Left ventricle myocardium superior (tissue), 1 donor: ENCODE data around the gene HSDL1. TPM values are rescaled to one million over a fixed set of nuclear protein-coding genes. Genes with fewer than 3 reads are reported as not detected.

Source experiments
- ATAC-seq: fragments of 200-7000 bp; cut with Tn5 transposase; one replicate; pipeline ENCODE4 v1.9.1; 2020; ENCODE audit warnings: mild to moderate bottlenecking, moderate library complexity
- DNase-seq: peaks from one replicate; pipeline ENCODE4 v3.0.0-alpha.2; 2020
- intact Hi-C: fragments of 100-400 bp; cut with micrococcal nuclease; formaldehyde crosslinking; loops from one replicate; pipeline ENCODE4 v1.11.0; 2022
- long read RNA-seq: library from polyadenylated mRNA; unstranded; transcript quantifications from one replicate; pipeline ENCODE4 v2.0.0, GENCODE V29; 2021
- total RNA-seq: library from RNA; stranded (reverse); fragmentation: NEBNext Ultra II Directional; extraction: Animal tissue kit (Norgen Biotek cat#: 25700); gene quantifications from one replicate; pipeline ENCODE4 v1.2.1, GENCODE V29; 2021
- donor health status: DM: no; HTN: yes; CAD: no; lungs with severe emphysema.

Gene HSDL1
- total RNA-seq: 23.2 TPM
- long read RNA-seq, transcript HSDL1-201 (6 exons, 3,519 nt): major isoform, 31 of 34 reads
- long read RNA-seq, partial matches to known transcripts: 0 of 34 reads
- long read RNA-seq, other reads (novel, unspliced or antisense): 1 of 34 reads

DNA sequence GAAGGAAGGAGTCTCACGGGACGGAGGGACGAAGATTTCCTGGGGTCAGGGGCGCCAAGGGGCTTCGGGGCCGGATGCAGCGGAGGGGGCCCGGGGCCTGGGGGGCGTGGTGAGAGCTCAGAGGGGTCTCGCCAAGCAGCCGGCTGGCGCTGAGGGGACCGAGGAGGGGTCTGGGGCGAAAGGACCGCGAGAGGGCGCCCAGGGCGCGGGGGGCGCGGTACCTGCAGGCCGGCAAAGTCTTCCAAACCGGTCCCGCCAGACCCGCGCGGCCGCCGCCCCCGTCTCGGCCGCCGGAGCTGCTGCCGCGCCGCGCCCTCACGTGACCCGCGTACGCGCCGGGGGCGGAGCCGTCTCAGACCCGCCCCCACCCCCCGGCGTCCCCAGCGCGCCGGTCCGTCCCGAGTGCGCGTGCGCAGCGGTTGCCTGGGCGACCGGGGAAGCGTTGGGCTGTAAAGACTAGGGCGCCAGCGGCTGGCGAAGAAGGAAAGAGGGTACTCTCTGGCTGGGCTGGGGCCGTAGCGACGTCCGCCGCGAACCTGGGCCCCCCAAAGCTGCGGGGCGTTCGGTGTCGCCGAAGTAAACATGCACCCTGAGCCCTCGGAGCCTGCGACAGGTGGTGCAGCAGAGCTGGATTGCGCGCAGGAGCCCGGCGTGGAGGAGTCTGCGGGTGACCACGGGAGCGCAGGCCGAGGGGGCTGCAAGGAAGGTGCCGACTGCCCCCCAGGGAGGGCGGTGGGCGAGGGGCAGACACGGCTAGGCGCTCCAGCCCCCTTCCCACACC, at the start of gene HSDL1, which contains the start of gene DNAAF1:
Gene HSDL1, minus strand, starts transcription at position 319 of the 781 bp plus-strand sequence. CDS start 13,856 bp downstream, outside the sequence.
Gene DNAAF1, plus strand, starts transcription at position 450 of the 781 bp plus-strand sequence. Its CDS starts 133 bp downstream, at position 583.
- DNase-seq: peak; percentile 95
- peak; percentile 96 for ATAC-seq
- intact Hi-C loops: no loop called here

DNA sequence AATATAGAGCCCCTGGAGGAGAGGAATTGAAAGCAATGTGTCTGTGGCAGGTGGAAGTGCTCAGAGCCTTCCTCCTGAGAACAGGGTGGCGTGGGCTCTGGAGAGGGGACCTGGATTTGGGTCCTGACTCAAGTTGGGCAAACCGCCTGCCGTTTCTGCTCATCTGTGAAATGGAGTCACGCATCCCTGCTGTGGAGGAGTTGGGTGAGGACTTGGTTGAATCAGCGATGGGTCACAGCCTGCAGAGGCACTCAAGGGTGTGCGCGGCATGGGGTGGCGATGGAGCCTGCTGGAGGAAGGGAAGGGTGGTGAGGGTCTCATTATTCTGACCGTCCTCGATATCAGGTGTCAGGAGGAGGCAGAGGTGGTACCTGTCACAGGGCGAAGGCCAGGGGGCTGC, 49.0 kb upstream of the HSDL1 start:
- ATAC-seq: no peak
- intact Hi-C loops: no loop called here
- no peak for DNase-seq

DNA sequence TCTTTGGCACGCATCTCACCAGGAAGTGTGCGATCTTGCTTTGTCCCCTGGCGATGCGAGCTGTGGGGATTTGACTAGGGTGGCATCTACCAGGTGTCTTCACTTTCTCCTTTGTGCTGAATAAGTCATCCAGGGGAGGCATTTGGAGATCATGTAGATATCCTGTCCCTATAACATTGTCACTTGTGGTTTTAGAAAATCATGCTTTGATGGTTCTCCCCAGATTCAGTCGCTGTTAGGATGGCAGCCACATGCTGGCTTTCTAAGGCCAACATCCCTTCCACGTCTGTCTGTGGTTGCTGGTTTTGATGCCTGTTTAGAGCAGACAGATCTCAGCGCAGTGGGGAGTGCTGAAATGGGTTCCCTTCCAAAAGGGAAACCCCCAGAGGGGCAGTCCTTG, 48.5 kb upstream of the HSDL1 start:
- no peak for DNase-seq
- intact Hi-C loops: no loop called here
- ATAC-seq: no peak

DNA sequence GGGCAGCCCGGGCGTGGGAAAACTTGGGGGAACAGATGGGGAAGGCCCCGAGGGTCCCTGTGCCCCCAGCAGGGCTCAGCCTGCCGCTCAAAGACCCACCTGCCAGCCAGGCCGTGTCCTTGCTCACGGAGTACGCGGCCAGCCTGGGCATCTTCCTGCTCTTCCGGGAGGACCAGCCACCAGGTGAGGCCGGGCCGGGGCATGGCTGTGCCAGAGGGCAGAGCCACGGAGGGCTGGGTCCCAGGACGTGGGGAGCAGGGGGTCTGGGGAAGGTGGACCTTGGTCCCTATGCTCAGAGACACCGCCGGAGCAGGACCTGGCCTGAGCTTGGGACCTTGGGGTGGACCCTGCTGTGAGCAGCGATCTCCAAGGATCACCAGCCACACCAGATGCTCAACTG, 46.5 kb upstream of the HSDL1 start:
- ATAC-seq: no peak
- DNase-seq: no peak
- intact Hi-C loops: no loop called here

DNA sequence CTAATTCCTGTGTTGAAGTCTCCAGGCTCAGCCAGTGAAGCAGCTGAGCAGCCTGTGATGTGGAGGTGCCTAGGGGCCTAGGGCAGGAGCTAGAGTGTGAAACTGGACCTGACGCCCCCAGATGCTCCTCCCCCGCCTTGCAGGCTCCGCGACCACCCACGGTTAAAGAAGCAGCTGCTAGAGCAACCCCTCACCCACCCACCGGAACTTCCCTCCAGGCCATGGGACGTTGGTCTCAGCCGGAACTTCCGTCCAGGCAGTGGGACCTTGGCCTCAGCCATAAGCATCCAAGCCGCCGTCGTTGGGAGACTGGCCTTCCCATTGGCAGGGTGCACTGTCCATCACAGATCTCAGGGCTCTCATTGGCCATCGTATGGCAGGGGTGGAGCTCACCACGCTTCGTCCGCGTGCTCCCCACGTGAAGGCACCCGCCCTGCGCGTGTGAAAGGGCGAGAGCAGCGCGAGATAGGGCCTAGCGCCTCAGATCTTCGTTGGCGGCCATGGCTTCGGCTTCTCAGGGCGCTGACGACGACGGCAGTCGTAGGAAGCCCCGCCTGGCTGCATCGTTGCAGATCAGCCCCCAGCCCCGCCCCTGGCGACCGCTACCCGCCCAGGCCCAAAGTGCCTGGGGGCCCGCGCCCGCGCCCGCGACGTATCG, 45.9 kb upstream of the HSDL1 start, which contains the start of gene ADAD2:
Gene ADAD2, plus strand, starts transcription at position 427 of the 658 bp plus-strand sequence. Its CDS starts 74 bp downstream, at position 501.
- ATAC-seq: no peak
- intact Hi-C loops: no loop called here
- DNase-seq: no peak

DNA sequence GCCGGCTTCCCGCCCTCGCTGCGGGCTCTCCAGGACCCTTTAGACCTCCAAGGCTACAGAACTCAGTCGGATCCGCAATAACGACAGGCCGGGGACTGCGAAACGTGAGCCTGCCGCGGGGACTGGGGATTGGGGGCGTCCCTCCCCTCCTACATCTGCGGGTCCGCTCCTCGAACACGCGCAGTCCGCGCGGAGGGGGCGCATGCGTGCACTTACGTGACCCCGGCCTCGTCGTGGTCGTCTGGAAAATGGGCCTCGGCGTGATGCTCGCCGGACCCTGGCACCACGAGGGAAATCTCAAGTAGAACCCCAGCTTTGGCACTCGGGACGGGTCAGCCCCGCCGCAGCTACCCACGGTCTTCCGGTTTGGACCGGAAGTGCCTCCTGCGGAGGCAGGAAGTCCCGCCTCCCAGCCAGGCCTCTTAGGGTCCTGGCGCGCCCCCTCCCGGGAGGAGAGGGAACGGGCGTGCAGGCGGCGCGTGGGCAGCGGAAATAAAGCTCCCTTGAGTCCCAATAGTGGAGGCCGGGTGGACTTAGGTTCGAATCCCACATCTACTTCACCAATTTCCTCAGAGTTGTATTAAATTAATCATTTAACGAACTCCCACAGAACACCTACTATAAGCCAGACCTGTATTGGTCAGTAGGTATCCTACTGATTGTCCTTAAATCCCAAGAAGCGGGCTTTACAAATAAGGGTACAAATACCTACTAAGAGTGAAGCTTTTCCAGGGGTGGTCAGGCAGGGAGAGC, 41.9 kb upstream of the HSDL1 start, which contains the start of gene TAF1C:
Gene TAF1C, minus strand, starts transcription at position 373 of the 753 bp plus-strand sequence. CDS start 2,069 bp downstream, outside the sequence.
- ATAC-seq: peak; percentile 97
- DNase-seq: peak; percentile 97
- intact Hi-C loops: no loop called here

DNA sequence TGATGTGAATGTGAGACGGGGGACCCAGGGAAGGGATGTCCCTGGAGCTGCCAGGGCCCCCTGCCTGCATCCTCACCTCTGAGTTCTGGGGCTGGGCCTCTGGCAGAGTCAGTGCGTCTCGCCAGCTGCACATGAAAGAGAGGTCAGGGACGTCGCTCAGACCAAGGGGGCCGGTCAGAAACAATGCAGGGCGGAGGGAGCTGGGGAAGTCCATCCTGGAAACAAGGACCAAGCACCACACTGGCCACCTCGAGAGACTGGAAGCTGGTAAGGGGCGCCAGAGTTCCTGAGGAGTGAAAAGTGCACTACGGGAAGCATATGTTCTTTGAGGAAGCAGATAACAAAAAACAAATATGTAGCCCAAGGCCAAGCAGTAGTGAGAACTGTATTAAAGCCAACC, 39.8 kb upstream of the HSDL1 start:
- DNase-seq: no peak
- ATAC-seq: peak; percentile 31
- intact Hi-C loops: no loop called here

DNA sequence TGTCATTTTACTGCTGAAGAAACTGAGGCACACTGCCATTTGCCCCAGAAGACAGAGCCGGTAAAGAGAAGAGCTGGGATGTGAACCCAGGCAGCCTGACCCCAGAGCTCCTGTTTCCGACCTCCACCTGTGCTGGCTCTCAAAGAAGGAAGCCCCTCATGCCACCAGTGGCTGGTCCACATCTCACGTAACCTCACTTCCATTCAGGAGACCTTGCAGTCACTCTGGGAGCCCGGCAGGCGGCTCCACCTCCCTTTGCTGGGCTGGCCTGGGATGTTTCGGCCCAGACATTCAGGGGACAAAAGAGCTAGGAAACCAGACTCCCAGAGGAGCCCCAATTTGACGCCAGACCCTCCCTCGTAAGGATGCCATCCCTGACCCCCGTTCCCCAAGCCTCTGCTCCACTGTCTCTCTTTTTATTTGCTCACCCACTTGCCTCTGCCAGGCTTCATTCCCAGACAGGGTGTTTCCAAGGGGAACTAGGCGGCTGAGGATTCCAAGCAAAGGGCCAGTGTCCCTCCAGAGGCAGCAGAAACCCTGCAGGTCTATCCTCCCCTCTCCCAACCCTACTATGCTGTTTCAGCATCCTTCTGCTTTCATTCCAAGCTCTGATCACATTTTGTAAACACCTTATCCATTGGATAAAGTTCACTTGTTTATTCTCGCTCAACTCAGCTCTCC, 39.1 kb upstream of the HSDL1 start:
- no peak for DNase-seq
- no peak for ATAC-seq
- intact Hi-C loops: no loop called here

DNA sequence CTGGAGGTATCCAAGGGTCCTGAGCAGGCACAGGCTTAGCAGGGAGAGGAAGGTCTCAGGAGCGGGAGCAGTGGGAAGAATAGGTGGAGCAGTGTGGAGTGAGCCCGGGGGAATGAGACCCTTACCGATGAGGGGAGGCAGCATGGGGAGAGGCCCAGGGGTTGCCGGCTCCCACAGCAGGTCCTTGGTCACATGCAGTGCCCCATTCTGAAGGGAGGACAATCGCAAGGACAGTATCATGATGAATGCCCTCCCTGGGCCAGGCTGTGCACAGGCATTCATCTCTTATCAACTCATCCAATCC, 38.5 kb upstream of the HSDL1 start:
- ATAC-seq (no peak), DNase-seq (no peak)
- intact Hi-C loops: no loop called here

DNA sequence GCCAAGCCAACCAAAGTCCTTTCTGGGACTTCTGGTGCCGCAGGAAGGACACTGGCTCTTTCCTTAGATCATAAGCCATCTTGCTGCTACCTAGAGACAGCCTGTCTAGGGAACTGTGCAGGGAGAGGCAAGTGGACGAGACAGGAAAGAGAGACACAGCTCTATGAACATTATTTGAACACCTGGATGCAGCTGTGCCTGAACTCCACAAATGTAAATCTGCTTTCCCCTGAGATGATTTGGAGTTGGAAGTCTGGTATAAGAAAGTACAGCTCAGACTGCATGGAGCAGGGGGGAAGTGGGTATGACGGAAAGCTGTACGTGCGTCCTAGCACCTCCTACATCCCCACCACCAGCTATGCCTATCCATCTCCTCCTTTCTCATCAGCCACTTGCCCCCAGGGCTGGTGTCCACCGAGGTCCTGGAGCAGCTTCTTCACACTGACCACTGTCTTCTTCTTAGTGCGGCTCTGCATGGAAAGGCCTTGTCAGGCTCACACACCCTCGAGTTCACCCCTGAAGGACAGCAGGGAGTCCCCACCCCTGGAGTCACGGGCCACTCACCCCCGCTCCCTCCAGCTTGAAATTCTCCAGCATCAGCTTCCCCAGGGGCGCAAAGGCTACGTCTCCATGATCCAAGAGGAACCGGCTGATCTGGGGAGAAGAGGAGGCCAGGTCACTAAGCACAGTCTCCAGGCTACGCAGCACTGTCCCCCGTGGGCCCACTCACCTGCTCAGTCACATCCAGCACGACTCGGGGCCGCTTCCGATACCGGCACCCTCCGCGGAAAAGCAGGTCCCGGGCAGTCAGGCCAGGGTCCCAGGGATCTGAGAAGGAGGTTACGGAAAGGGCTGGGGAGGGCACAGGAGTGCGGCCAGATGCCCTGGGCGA, 37.9 kb upstream of the HSDL1 start:
- intact Hi-C loops: no loop called here
- no peak for DNase-seq
- ATAC-seq: no peak

DNA sequence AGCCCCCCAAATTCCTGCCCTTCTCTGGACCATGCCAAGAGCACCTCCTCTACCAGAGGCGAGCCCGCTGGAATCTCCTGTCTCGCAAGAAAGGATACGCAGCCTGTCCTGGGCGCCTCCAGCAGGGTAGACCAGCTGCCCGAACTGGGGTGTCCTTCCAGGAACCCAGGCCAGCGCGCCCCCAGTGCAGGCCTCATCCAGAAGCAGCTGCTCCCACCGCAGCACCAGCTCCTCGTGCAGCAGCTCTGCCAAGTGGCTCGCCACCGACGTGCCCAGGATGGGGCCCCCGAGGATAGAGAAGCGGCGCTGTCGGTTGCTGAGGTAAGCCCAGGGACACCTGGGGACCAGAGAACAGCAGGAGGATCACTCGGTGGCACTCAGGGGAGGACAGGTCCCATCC, 37.1 kb upstream of the HSDL1 start:
- no peak for ATAC-seq
- DNase-seq: no peak
- intact Hi-C loops: no loop called here

DNA sequence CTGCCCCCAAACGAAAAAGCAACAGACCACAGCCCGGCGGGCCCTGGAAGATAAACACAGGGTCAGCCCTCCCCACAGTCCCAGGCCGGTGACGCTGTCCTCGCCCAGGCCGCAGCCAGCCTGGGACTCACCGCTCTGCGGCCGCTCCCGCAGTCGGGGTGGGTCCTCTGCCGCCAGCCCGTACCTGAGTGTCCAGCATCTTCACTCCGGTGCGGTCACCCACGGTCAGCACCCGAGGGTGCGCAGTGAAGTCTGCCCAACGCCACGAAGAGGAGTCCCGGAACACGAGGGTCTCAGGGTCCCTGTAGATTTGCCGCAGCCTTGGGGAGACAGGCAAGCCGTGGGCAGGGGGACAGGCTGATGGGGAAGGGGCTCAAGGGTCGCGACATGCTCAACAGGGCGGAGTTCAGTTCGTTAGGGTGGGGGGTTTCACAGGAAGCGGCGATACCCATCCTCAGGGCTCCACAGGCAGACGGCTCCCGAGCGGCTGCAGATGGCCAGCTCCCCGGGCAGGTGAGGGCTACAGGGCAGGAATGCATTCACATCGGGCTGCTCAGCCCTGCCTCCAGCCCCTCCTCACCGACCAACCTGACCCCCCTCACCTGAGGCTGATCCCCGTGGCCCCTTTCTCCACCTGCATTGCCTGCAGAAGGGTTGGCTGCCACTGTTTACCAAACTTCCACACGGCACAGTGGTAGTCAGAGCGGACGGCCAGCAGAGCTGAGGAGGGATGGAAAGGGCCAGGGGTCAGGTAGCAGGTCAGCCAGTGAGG, 36.4 kb upstream of the HSDL1 start:
- no peak for DNase-seq
- ATAC-seq: no peak
- intact Hi-C loops: no loop called here

DNA sequence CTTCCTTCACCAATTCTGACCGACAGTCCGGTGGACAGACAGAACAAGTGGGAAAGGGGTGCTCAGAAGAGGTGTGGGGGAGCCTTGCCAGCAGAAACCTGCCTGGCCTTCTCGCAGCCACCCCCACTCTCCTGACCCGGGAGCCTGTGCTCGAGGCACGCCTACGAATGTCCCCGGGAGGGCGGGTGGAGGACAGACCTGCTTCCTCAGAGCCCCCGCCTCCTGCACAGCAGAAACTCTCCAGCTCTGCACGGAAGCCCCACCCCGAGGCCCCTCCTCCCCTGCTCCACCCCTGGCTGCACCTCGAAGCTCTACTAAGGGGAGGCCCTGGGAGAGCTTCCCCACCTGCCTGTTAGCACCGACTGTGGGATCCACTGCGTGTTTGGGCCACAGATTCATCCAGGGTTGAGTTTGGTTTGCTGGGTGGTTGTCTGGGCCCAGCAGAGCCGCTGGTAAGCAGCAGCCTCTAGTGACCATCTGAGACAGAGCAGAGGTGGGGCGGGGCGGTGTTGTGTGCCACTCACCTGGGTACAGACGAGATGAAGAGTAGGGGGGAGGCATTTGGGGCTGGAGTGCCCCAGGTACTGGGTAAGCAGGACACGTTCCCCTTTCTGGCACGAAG, 35.7 kb upstream of the HSDL1 start:
- intact Hi-C loops: no loop called here
- DNase-seq (peak; percentile 60), ATAC-seq (peak; percentile 11)

DNA sequence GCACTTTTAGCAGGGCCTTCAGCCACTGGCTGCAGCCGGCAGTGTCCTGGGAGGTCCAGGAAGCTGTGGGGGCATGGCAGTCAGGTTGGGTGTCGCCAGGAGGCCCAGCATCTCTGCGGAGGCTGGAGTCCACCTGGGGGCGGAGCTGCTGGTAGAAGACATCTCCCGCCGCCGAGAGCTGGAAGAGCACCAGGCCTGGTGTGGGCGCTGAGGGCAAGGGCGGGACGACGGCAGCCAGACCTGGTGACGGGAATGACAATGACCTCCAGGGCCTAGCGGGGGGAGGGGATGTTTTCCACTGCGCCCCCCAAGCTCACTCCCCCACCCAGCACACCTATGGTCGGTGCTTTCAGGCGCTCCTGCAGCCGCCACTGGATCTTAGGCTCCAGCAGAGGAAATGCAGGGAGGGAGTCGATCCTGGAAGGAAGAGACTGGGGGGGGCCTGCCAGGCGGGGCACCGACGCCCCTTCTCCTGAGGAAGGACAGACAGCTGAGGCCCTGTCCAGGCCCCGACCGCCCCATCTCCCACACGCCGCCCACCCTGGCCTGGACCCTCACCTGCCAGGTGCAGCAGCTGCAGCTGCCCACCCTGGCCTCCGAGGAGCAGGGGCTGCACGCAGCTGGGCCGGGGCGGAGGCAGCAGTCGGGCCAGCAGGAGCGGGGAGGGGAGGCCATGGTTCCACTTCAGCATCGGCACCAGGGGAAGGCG, 34.8 kb upstream of the HSDL1 start:
- ATAC-seq (no peak), DNase-seq (no peak)
- intact Hi-C loops: no loop called here

DNA sequence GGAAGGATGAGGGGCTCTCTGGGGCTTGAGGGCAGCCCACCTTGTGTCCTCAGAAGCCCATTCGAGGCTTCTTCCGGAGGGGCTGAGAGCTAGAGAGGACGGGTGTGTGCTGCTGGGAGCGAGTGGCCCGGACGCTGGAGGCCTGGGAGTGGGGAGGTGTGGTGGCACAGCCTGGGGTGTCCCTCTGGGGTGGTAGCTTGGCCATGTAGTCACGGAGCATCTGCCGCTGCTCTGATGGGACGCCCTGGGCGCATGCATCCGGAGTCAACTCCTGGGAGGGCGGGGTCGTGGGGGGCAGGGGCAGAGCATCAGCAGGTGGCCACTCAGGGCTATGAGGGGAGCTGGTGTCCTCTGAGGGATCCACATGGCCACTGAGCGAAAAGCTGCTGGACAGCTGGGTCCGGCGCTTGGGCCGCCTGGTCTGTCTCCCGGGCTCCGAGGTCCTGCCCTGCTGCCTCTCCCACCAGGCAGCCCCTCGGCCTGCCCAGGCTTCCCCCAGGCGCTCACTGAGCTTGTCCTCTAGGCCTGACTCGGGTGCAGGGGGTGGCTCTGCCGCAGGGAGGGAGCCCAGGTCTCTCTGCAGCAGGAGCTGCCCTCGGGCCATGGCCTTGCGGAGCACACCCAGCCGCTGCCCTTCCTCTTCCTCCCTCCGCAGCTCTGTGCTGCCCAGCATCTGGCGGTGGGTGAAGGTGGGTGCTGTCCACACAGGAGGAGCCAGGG, 34.1 kb upstream of the HSDL1 start:
- ATAC-seq: no peak
- intact Hi-C loops: no loop called here
- no peak for DNase-seq
